Endothelial cell of umbilical vein (primary cell): Measurements from ENCODE around the gene POGK. TPM values are rescaled to one million over a fixed set of nuclear protein-coding genes. Genes with fewer than 3 reads are reported as not detected.

Experiments
- BruUV-seq: library from RNA; stranded (reverse); fragments of 400-500 nt; replicated peaks from 2 replicates; lab custom pipeline; 2021; lab: Mats Ljungman, UMichigan
- CTCF ChIA-PET: fragments of 300-600, 350-600 bp; sonication (Branson Sonifier 250); formaldehyde crosslinking; loops from one replicate; lab custom pipeline; 2021; ENCODE audit warnings: antibody characterized with exemption, inconsistent platforms; lab: Charles Lee
- POLR2A ChIA-PET: fragments of 300-600, 350-600 bp; sonication (Branson Sonifier 250); formaldehyde crosslinking; loops from one replicate; lab custom pipeline; 2021; ENCODE audit warnings: antibody characterized with exemption, inconsistent platforms; lab: Charles Lee
- DNase-seq: peaks from one replicate; pipeline ENCODE4 v3.0.0-alpha.2; 2011; ENCODE audit warnings: low read depth, low spot score
- FAIRE-seq: peaks from 2 replicates; lab custom pipeline; 2011; peaks lifted over from hg19 to GRCh38; lab: Jason Lieb, UNC
- H2AFZ ChIP-seq: 2 replicates; pipeline ENCODE4 v1.6.0; 2012; ENCODE audit warnings: low read depth, low read length, control low read depth, inconsistent platforms
- H3K27ac ChIP-seq: 2 replicates; pipeline ENCODE4 v1.5.1; 2011; ENCODE audit warnings: low read depth, mild to moderate bottlenecking, control low read depth, low read length, moderate library complexity; ENCODE audit not compliant: insufficient read depth
- H3K27me3 ChIP-seq, 2 experiments: 2 replicates each; pipeline versions ENCODE4 v1.6.0 to v1.6.1; 2011; ENCODE audit warnings: low read length in 2 of 2, mixed read lengths in 1 of 2; ENCODE audit not compliant: control insufficient read depth in 2 of 2, insufficient read depth in 2 of 2
- H3K36me3 ChIP-seq, 2 experiments: 2 replicates in 1 of 2; 3 replicates in 1 of 2; pipeline ENCODE4 v1.5.1; 2011; ENCODE audit warnings: low read length in 2 of 2, mild to moderate bottlenecking in 1 of 2, moderate library complexity in 1 of 2; ENCODE audit not compliant: control insufficient read depth in 2 of 2, insufficient read depth in 2 of 2; ENCODE audit errors: extremely low read depth in 1 of 2
- H3K4me1 ChIP-seq: 3 replicates; pipeline ENCODE4 v1.5.1; 2011; ENCODE audit warnings: mild to moderate bottlenecking, low read length; ENCODE audit not compliant: control insufficient read depth, insufficient read depth; ENCODE audit errors: extremely low read depth
- H3K4me2 ChIP-seq: 2 replicates; pipeline ENCODE4 v1.6.1; 2011; ENCODE audit warnings: low read length, control low read depth, mixed read lengths; ENCODE audit not compliant: insufficient read depth
- H3K4me3 ChIP-seq, 3 experiments: fragments of 200-600 bp in 1 of 3; sonication (generic), shearing (Covaris generic) in 1 of 3; replicated peaks in 1 of 3; 2 replicates each; pipeline ENCODE4 v1.5.1; 2011 to 2016; ENCODE audit warnings: control low read depth in 3 of 3, low read length in 3 of 3, mild to moderate bottlenecking in 2 of 3, inconsistent platforms in 1 of 3, low read depth in 1 of 3, moderate library complexity in 1 of 3; ENCODE audit not compliant: insufficient read depth in 1 of 3
- H3K79me2 ChIP-seq: 2 replicates; pipeline ENCODE4 v1.6.0; 2012; ENCODE audit warnings: low read length, inconsistent platforms; ENCODE audit not compliant: control insufficient read depth, insufficient read depth
- H3K9ac ChIP-seq: replicated peaks from 2 replicates; pipeline ENCODE3; 2011; ENCODE audit warnings: low read length, control low read depth; ENCODE audit not compliant: insufficient read depth; ENCODE audit errors: extremely low read depth
- H3K9me1 ChIP-seq: replicated peaks from 3 replicates; pipeline ENCODE4 v1.6.0; 2011; ENCODE audit warnings: mild to moderate bottlenecking, low read length; ENCODE audit not compliant: control insufficient read depth, insufficient read depth; ENCODE audit errors: extremely low read depth
- H3K9me3 ChIP-seq: replicated peaks from 2 replicates; pipeline ENCODE4 v1.5.1; 2012; ENCODE audit warnings: low read length, inconsistent platforms; ENCODE audit not compliant: control insufficient read depth, insufficient read depth
- H4K20me1 ChIP-seq: replicated peaks from 2 replicates; pipeline ENCODE3; 2011; ENCODE audit warnings: mild to moderate bottlenecking, low read length; ENCODE audit not compliant: control insufficient read depth, insufficient read depth; ENCODE audit errors: extremely low read depth
- EZH2 ChIP-seq: IDR thresholded peaks from 2 replicates; pipeline ENCODE4 v1.6.1; 2012; ENCODE audit warnings: borderline replicate concordance, low read depth, mild to moderate bottlenecking, moderate library complexity, low read length, inconsistent platforms; ENCODE audit not compliant: severe bottlenecking
- FOS ChIP-seq: IDR thresholded peaks from 2 replicates; pipeline ENCODE4 v1.6.1; 2011; ENCODE audit warnings: mild to moderate bottlenecking, low read length, moderate library complexity, borderline replicate concordance; ENCODE audit not compliant: insufficient read depth
- GATA2 ChIP-seq: IDR thresholded peaks from 2 replicates; pipeline ENCODE4 v1.7.0; 2011; ENCODE audit warnings: low read depth, mild to moderate bottlenecking, moderate library complexity, mixed read lengths, low read length; ENCODE audit not compliant: insufficient read length, insufficient read depth
- JUN ChIP-seq: IDR thresholded peaks from 2 replicates; pipeline ENCODE4 v1.6.1; 2011; ENCODE audit warnings: borderline replicate concordance, low read depth; ENCODE audit not compliant: insufficient read length, insufficient read depth
- MYC ChIP-seq: IDR thresholded peaks from one replicate; pipeline ENCODE4 v1.6.1; 2011; ENCODE audit warnings: mild to moderate bottlenecking, low read depth, low read length
- POLR2A ChIP-seq: IDR thresholded peaks from 2 replicates; pipeline ENCODE4 v1.6.1; 2012; ENCODE audit warnings: low read depth, mild to moderate bottlenecking, control low read depth, low read length
- dilution Hi-C: fragments of 300-500 bp; cut with MboI; formaldehyde crosslinking; loops from one replicate; pipeline ENCODE4 v1.15.0; 2019; ENCODE audit warnings: low sequenced_read_pairs; ENCODE audit not compliant: extremely low pct_ligation_motif_present
- intact Hi-C: fragments of 100-400 bp; cut with micrococcal nuclease; formaldehyde crosslinking; loops from one replicate; pipeline ENCODE4 v1.10.0; 2022
- polyA plus RNA-seq, 4 experiments: library from polyadenylated mRNA; depleted of rRNA in 3 of 4; stranded (reverse) in 3 of 4; unstranded in 1 of 4; fragments of >200 nt; gene quantifications; 2 replicates each; pipeline versions ENCODE4 v1.2.1 to v1.2.3, GENCODE V29; 2011 to 2012; ENCODE audit warnings: missing spikeins in 1 of 4
- total RNA-seq: library from RNA; stranded (reverse); gene quantifications from 2 replicates; pipeline ENCODE4 v1.2.3, GENCODE V29; 2021
- TF ChIP-seq, protein P1 (sequence below), 2 donors: IDR thresholded peaks; 1 replicate in 1 of 2; 2 replicates in 1 of 2; pipeline ENCODE4 v1.5.1; 2011; ENCODE audit warnings: low read length in 2 of 2, mild to moderate bottlenecking in 2 of 2, moderate library complexity in 2 of 2, control low read depth in 1 of 2, inconsistent platforms in 1 of 2, low read depth in 1 of 2; ENCODE audit not compliant: insufficient read depth in 1 of 2; ENCODE audit errors: extremely low read depth in 1 of 2
- TF ChIP-seq, protein P2 (sequence below): IDR thresholded peaks from 2 replicates; pipeline ENCODE4 v1.6.1; 2011; ENCODE audit not compliant: insufficient read depth, insufficient read length

The POGK gene
- total and polyA plus RNA-seq, 2 donors (not counting 3 experiments of a cell fraction or from before 2014, with no cell fraction given): 12.5 to 31.8 TPM

DNA sequence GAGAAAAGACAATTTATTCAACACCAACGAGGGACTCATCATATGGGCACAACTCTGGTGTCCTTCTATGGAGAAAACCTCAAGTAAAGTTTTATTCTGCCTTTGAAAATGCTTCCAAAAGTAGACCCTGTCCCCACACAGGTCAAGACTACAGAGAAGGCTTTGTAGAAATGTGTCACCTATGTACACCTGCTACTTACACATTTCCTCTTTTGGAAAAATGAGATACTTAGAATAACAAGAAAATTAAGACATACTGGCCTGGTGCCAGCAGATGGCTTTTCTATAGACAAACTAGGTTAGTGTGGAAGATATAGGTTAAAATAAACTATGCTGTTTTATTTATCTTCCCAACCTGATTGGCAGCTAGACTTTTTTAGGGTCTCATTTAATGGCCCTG is 13.6 kb downstream of the POGK start:
- H3K79me2 ChIP-seq: peaks cover 35% of the 10 kb centered on the region
- POLR2A ChIA-PET: no interaction called here
- no peaks in the 10 kb centered on the region for H4K20me1 ChIP-seq
- TF ChIP-seq GATA2 (no peak), EZH2 (no peak), FOS (no peak), MYC (no peak), POLR2A (no peak), JUN (no peak)
- TF ChIP-seq, protein P1, sequence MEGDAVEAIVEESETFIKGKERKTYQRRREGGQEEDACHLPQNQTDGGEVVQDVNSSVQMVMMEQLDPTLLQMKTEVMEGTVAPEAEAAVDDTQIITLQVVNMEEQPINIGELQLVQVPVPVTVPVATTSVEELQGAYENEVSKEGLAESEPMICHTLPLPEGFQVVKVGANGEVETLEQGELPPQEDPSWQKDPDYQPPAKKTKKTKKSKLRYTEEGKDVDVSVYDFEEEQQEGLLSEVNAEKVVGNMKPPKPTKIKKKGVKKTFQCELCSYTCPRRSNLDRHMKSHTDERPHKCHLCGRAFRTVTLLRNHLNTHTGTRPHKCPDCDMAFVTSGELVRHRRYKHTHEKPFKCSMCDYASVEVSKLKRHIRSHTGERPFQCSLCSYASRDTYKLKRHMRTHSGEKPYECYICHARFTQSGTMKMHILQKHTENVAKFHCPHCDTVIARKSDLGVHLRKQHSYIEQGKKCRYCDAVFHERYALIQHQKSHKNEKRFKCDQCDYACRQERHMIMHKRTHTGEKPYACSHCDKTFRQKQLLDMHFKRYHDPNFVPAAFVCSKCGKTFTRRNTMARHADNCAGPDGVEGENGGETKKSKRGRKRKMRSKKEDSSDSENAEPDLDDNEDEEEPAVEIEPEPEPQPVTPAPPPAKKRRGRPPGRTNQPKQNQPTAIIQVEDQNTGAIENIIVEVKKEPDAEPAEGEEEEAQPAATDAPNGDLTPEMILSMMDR (IDR thresholded peaks at IDR 0.05; ENCODE audit: extremely low read depth in 1 of 2, insufficient read depth in 1 of 2, low read depth in 1 of 2, low read length in 2 of 2): no peak
- TF ChIP-seq, protein P2, sequence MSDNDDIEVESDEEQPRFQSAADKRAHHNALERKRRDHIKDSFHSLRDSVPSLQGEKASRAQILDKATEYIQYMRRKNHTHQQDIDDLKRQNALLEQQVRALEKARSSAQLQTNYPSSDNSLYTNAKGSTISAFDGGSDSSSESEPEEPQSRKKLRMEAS: no peak
- CTCF ChIA-PET: interaction anchor here (1.2 kb wide), 1 partner anchor 12 kb away, joined by 3 read pairs; no protein-coding TSS in a partner anchor
- no peaks in the 10 kb centered on the region for H3K9me1 ChIP-seq
- no peaks in the 10 kb centered on the region for H3K27me3 ChIP-seq
- H2AFZ ChIP-seq: no peak overlapping the region
- FAIRE-seq (no peak), DNase-seq (no peak)
- dilution Hi-C loops: no loop called here
- no peaks in the 10 kb centered on the region for H3K4me1 ChIP-seq
- no peak overlapping the region for H3K4me3 ChIP-seq
- intact Hi-C loops: no loop called here
- H3K36me3 ChIP-seq: peaks cover 25 to 43% of the 10 kb centered on the region in 2 experiments
- H3K27ac ChIP-seq: no peak overlapping the region
- H3K4me2 ChIP-seq: no peak overlapping the region
- no TSS peak for BruUV-seq
- no peaks in the 10 kb centered on the region for H3K9me3 ChIP-seq
- H3K9ac ChIP-seq: no peak overlapping the region
